ENCODE data around the gene DISC1. TPM values are rescaled to one million over a fixed set of nuclear protein-coding genes. Genes with fewer than 3 reads are reported as not detected.

DISC1 gene
- total RNA-seq, 1 donor from 2014 or later = 4.7 TPM

DNA sequence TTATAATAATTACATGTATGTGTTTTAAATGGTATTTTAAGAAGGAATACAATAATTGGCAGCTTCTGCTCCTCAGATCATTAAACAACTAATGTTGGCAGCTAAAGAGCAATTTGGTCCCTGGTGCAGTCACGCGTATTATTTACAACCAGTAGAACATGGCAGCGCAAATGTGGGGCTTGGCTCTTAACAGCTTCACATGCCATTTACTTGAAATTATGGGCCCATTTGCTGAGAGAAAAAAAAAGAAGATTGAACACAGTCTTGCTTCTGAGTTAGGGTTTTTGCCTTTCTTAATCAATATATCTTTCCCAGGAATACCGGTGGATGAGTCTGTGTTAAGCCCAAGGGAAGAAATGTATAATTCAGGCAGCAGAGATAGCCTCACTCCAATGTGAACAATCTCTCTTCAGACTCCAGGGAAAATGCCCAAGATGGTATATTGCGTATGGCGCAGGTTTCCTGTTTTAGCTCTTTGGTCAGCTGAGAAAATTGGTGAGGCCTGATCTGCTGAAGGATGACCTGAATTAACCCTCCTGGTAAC is 174.5 kb downstream of the DISC1 start:
- H3K4me3 Mint-ChIP-seq = no peak overlapping the region
- peaks cover 5% of the 10 kb centered on the region for H3K36me3 Mint-ChIP-seq
- TF ChIP-seq CTCF (conservative IDR thresholded peaks at IDR 0.05) = no peak
- H3K27me3 Mint-ChIP-seq = no peaks in the 10 kb centered on the region
- no peaks in the 10 kb centered on the region for H3K4me1 Mint-ChIP-seq (ENCODE audit: unreplicated experiment)
- H3K9me3 Mint-ChIP-seq = peaks cover 9% of the 10 kb centered on the region
- DNase-seq (ENCODE audit: extremely low spot score, unreplicated experiment) = no peak
- no peak overlapping the region for H3K27ac Mint-ChIP-seq

- Mint-ChIP-seq H3K4me3 (no peak overlapping the region), H3K4me1 (ENCODE audit: unreplicated experiment) (no peaks in the 10 kb centered on the region), H3K27ac (no peak overlapping the region), H3K27me3 (no peaks in the 10 kb centered on the region), H3K36me3 (peaks cover 5% of the 10 kb centered on the region), H3K9me3 (peaks cover 9% of the 10 kb centered on the region)
- no peak for TF ChIP-seq CTCF (conservative IDR thresholded peaks at IDR 0.05)
- no peak for DNase-seq (ENCODE audit: extremely low spot score, unreplicated experiment)
Observed at GRCh38 chr1:231803353-231803752, 176.8 kb downstream of the DISC1 start.

- Mint-ChIP-seq H3K4me3 (no peak overlapping the region), H3K27me3 (no peaks in the 10 kb centered on the region), H3K27ac (no peak overlapping the region), H3K4me1 (ENCODE audit: unreplicated experiment) (no peaks in the 10 kb centered on the region), H3K9me3 (peaks cover 4% of the 10 kb centered on the region), H3K36me3 (peaks cover 4% of the 10 kb centered on the region)
- no peak for DNase-seq (ENCODE audit: extremely low spot score, unreplicated experiment)
- TF ChIP-seq CTCF (conservative IDR thresholded peaks at IDR 0.05) = peak; percentile 70
Observed at GRCh38 chr1:231806623-231807495, 180.3 kb downstream of the DISC1 start.

- H3K4me1 Mint-ChIP-seq (ENCODE audit: unreplicated experiment) = no peaks in the 10 kb centered on the region
- H3K27me3 Mint-ChIP-seq = no peaks in the 10 kb centered on the region
- H3K9me3 Mint-ChIP-seq = peaks cover 4% of the 10 kb centered on the region
- no peak overlapping the region for H3K4me3 Mint-ChIP-seq
- no peak overlapping the region for H3K27ac Mint-ChIP-seq
- no peak for TF ChIP-seq CTCF (conservative IDR thresholded peaks at IDR 0.05)
- peaks cover 4% of the 10 kb centered on the region for H3K36me3 Mint-ChIP-seq
- DNase-seq (ENCODE audit: extremely low spot score, unreplicated experiment) = no peak
Observed at GRCh38 chr1:231807541-231807940, 181.0 kb downstream of the DISC1 start.

GRCh38 chr1:231808116-231808515 is 181.5 kb downstream of the DISC1 start:
- Mint-ChIP-seq H3K36me3 (peaks cover 4% of the 10 kb centered on the region), H3K4me3 (no peak overlapping the region), H3K9me3 (peaks cover 4% of the 10 kb centered on the region), H3K27me3 (no peaks in the 10 kb centered on the region), H3K4me1 (ENCODE audit: unreplicated experiment) (no peaks in the 10 kb centered on the region), H3K27ac (no peak overlapping the region)
- TF ChIP-seq CTCF (conservative IDR thresholded peaks at IDR 0.05) = no peak
- no peak for DNase-seq (ENCODE audit: extremely low spot score, unreplicated experiment)
